Measurements from ENCODE around the gene ZNF593. TPM values are rescaled to one million over a fixed set of nuclear protein-coding genes. Genes with fewer than 3 reads are reported as not detected.

Gene ZNF593
- total and polyA plus RNA-seq, 2 of the 13 experiments (the other 11 are each of a cell fraction or from before 2014, with no cell fraction given) = 37.3 to 55.8 TPM

DNA sequence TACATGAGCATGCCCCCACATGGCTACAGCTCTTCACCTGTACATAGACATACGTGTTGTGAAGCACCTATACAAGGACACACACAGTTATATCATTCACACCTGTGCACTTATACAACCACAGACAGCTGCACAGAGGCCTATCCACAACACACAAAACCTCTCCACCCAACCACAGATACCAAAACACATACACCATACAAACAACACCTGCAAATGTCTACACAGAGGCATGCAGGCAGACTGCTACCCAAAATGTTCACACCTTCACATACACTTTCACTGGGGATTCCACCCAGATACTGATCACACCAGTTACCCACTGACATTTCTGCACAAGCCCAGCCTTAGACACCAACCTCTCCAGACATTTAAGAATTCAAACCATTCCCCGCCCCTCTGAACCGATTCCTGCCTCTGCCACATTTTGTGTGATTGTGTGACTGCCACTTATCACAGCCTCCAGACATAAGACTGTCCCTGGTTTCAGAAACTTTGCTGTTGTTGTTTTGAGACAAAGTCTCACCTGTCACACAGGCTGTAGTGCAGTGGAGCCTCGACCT lies 2.9 kb upstream of the ZNF593 start:
- no peaks in the 10 kb centered on the region for H4K20me1 ChIP-seq (ENCODE audit: insufficient read depth, low read length)
- H3K4me2 ChIP-seq (ENCODE audit: low read depth, low read length) = no peak overlapping the region
- H3K27me3 ChIP-seq (ENCODE audit: control insufficient read depth in 1 of 2, insufficient read depth in 2 of 2, low read length in 2 of 2) = peaks cover 4 to 29% of the 10 kb centered on the region in 2 experiments; a peak in 4 of 5 replicates
- no peaks in the 10 kb centered on the region for H3K36me3 ChIP-seq (replicated peaks in 1 of 2; ENCODE audit: control insufficient read depth in 1 of 2, insufficient read depth in 2 of 2, low read length in 2 of 2)
- H3K27ac ChIP-seq (ENCODE audit: extremely low read length, insufficient read depth, low read length) = no peak overlapping the region
- H3K9me3 ChIP-seq (ENCODE audit: low read length) = no peaks in the 10 kb centered on the region
- WGBS (ENCODE audit: low lambda C conversion rate) = 41% methylated on average over 4 of the region's 4 CpGs
- TF ChIP-seq ZNF230 (CRISPR knock-in tag; IDR thresholded peaks at IDR 0.05) = no peak
- 0 out of 2 replicates have a peak, but pooled peaks have one; percentile 7 for TF ChIP-seq LCORL (IDR thresholded peaks at IDR 0.05)
- TF ChIP-seq LCORL (CRISPR knock-in tag; IDR thresholded peaks at IDR 0.05) = no peak
- no peak overlapping the region for H2AFZ ChIP-seq (ENCODE audit: low read length)
- peaks cover 44% of the 10 kb centered on the region for H3K4me1 ChIP-seq (ENCODE audit: insufficient read depth, low read length)
- in situ Hi-C loops (cut with HindIII; ENCODE audit: extremely low pct_ligation_motif_present, low pct_unique_long_range_greater_than_20kb) = loop anchor here (10.0 kb wide), 1 partner anchor 272 kb away; no protein-coding TSS in a partner anchor
- H3K4me3 ChIP-seq (replicated peaks in 1 of 3; ENCODE audit: insufficient read depth in 1 of 3, low read depth in 2 of 3, low read length in 3 of 3) = no peak overlapping the region
- FAIRE-seq = no peak
- no peak for DNase-seq (ENCODE audit: low spot score)
- ChIA-PET POLR2A (no interaction called here), CTCF (ENCODE audit: low intra/inter-chr PET ratio, low total read pairs) (interaction anchor here (0.6 kb wide), 1 partner anchor 23 kb away, joined by 3 read pairs; the partner anchor contains the start of gene CATSPER4)
- ATAC-seq = no peak
- intact Hi-C loops (cut with micrococcal nuclease; ENCODE audit: unreplicated experiment) = no loop called here
- H3K9ac ChIP-seq (ENCODE audit: insufficient read depth, low read depth, low read length) = no peak overlapping the region
- peaks cover 7% of the 10 kb centered on the region for H3K79me2 ChIP-seq (ENCODE audit: insufficient read depth, low read length)
- no TSS peak for BruUV-seq (replicated peaks)

DNA sequence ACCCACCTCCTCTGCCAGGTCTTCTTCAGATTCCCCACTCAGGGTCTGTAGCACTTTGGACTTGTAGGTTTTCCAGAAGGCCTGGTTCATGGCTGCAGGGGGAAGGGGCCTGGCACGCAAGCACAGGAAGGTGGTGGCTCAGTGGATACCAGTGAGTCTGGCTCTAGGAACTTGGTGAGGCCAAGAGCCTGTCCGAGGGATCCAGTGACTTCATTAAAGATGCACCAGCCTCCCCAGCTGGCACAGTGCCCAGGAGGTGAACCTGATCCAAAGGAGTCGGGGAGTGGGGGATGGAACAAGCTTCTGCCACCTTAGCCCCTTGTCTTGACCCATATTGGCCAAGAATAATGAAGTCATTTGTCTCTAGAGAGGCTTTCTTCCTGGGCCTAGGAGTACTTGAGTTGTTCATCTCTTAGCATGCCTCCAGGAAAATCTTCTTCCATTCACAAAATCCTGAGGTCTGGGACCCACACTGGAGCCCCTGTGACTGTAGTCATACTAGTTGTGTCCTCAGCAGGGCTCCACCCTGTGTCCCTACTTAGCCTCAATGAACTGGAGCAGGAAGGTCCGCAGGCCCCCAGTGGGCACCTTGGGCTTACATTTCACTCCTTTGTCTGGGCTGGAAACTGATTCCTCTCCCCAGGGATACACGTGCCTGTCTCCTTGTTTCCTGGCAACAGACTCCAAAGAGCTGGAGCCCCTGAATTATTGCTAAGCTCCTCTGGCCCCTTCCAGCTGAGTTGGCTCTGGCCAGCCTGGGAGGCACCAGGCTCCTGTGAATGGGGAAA lies 1.1 kb upstream of the ZNF593 start, which contains the start of gene C1orf232:
C1orf232 (minus strand) TSS at position 554 of the 788 bp plus-strand sequence; CDS start at position 90, 464 bp downstream.
- peak within 1 kb of the TSS; percentile 94 for H3K4me2 ChIP-seq (ENCODE audit: low read depth, low read length)
- H3K27ac ChIP-seq (ENCODE audit: extremely low read length, insufficient read depth, low read length) = peak within 1 kb of the TSS; percentile 60
- in situ Hi-C loops (cut with HindIII; ENCODE audit: extremely low pct_ligation_motif_present, low pct_unique_long_range_greater_than_20kb) = loop anchor here (10.0 kb wide), 1 partner anchor 274 kb away; no protein-coding TSS in a partner anchor
- H3K9me3 ChIP-seq (ENCODE audit: low read length) = no peaks in the 10 kb centered on the region
- peak within 1 kb of the TSS; percentile 83 to 91 (median 90) for H3K4me3 ChIP-seq (replicated peaks in 1 of 3; ENCODE audit: insufficient read depth in 1 of 3, low read depth in 2 of 3, low read length in 3 of 3)
- intact Hi-C loops (cut with micrococcal nuclease; ENCODE audit: unreplicated experiment) = loop anchor here (2.0 kb wide), 1 partner anchor 64 kb away; no protein-coding TSS in a partner anchor
- ChIA-PET CTCF (ENCODE audit: low intra/inter-chr PET ratio, low total read pairs) (interaction anchor here (2.3 kb wide), 1 partner anchor 65 kb away, joined by 11 read pairs; the partner anchor contains the start of gene CEP85), POLR2A (no interaction called here)
- peaks cover 36% of the 10 kb centered on the region for H3K4me1 ChIP-seq (ENCODE audit: insufficient read depth, low read length)
- DNase-seq (ENCODE audit: low spot score) = no peak
- WGBS (ENCODE audit: low lambda C conversion rate) = 66% methylated on average over 4 of the region's 5 CpGs
- H4K20me1 ChIP-seq (ENCODE audit: insufficient read depth, low read length) = no peaks in the 10 kb centered on the region
- peaks cover 2 to 18% of the 10 kb centered on the region in 2 experiments; a peak in 4 of 5 replicates for H3K27me3 ChIP-seq (ENCODE audit: control insufficient read depth in 1 of 2, insufficient read depth in 2 of 2, low read length in 2 of 2)
- BruUV-seq (replicated peaks) = no TSS peak
- H3K79me2 ChIP-seq (ENCODE audit: insufficient read depth, low read length) = peaks cover 7% of the 10 kb centered on the region
- no peak for ATAC-seq
- FAIRE-seq = no peak
- H3K36me3 ChIP-seq (replicated peaks in 1 of 2; ENCODE audit: control insufficient read depth in 1 of 2, insufficient read depth in 2 of 2, low read length in 2 of 2) = no peaks in the 10 kb centered on the region
- H3K9ac ChIP-seq (ENCODE audit: insufficient read depth, low read depth, low read length) = peak within 1 kb of the TSS; percentile 88
- peak within 1 kb of the TSS; percentile 57 for H2AFZ ChIP-seq (ENCODE audit: low read length)
- no peak for TF ChIP-seq TOPORS (CRISPR knock-in tag; IDR thresholded peaks at IDR 0.05)
- TF ChIP-seq, protein P1, sequence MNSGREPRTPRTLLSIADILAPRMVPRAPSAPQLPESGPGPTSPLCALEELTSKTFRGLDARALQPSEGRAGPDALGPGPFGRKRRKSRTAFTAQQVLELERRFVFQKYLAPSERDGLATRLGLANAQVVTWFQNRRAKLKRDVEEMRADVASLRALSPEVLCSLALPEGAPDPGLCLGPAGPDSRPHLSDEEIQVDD (CRISPR knock-in tag; IDR thresholded peaks at IDR 0.05; ENCODE audit: borderline replicate concordance) = no peak
- no peak for TF ChIP-seq FOXA3 (CRISPR knock-in tag; IDR thresholded peaks at IDR 0.05)
- TF ChIP-seq XRCC5 (optimal IDR thresholded peaks at IDR 0.05; ENCODE audit: low read length) = no peak
- TF ChIP-seq LCORL (IDR thresholded peaks at IDR 0.05) = no peak
- TF ChIP-seq LCORL (CRISPR knock-in tag; IDR thresholded peaks at IDR 0.05) = no peak
- TF ChIP-seq NKX3-1 (CRISPR knock-in tag; IDR thresholded peaks at IDR 0.05) = no peak
- TF ChIP-seq, protein P2, sequence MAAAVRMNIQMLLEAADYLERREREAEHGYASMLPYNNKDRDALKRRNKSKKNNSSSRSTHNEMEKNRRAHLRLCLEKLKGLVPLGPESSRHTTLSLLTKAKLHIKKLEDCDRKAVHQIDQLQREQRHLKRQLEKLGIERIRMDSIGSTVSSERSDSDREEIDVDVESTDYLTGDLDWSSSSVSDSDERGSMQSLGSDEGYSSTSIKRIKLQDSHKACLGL (CRISPR knock-in tag; IDR thresholded peaks at IDR 0.05) = no peak
